Measurements from ENCODE around the gene ARL2. TPM values are rescaled to one million over a fixed set of nuclear protein-coding genes. Genes with fewer than 3 reads are reported as not detected.

ARL2 gene
- total RNA-seq, 1 donor from 2014 or later: 68.4 TPM

GRCh38 chr11:65059959-65060824 is 46.2 kb downstream of the ARL2 start:
- Mint-ChIP-seq H3K9me3 (ENCODE audit: unreplicated experiment) (no peaks in the 10 kb centered on the region), H3K4me1 (ENCODE audit: low read depth, unreplicated experiment) (peaks cover 2% of the 10 kb centered on the region), H3K4me3 (ENCODE audit: unreplicated experiment) (no peak overlapping the region), H3K27ac (ENCODE audit: unreplicated experiment) (no peak overlapping the region), H3K27me3 (ENCODE audit: unreplicated experiment) (peaks cover 7% of the 10 kb centered on the region), H3K36me3 (ENCODE audit: unreplicated experiment) (no peaks in the 10 kb centered on the region)
- no peak for DNase-seq
- no peak for TF ChIP-seq CTCF (IDR thresholded peaks at IDR 0.05; ENCODE audit: partially characterized antibody, unreplicated experiment)

DNA sequence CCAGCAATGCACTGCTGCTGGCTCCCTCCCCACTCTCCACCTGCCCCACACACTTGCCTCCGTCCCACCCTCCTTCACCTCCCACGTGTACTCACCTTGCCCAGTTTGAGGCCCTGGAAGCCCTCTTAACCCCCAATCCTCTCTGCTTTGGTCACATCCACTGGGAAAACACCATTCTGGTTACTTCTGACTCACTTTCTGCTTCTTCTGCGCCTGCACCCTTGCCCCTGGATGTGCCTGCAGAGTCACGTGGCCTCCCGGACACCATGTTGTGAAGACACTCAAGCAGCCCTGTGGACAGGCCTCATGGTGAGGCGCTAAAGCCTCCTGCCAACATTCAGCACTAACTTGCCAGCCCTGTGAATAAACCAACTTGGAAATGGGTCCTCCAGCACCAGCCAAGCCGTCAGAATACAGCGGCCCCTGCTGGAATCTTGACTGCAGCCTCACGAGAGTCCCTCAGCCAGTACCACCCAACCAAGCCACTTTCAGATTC is 47.0 kb downstream of the ARL2 start:
- no peak for TF ChIP-seq CTCF (IDR thresholded peaks at IDR 0.05; ENCODE audit: partially characterized antibody, unreplicated experiment)
- Mint-ChIP-seq H3K4me3 (ENCODE audit: unreplicated experiment) (no peak overlapping the region), H3K27me3 (ENCODE audit: unreplicated experiment) (peaks cover 5% of the 10 kb centered on the region), H3K4me1 (ENCODE audit: low read depth, unreplicated experiment) (peaks cover 2% of the 10 kb centered on the region), H3K27ac (ENCODE audit: unreplicated experiment) (no peak overlapping the region), H3K36me3 (ENCODE audit: unreplicated experiment) (no peaks in the 10 kb centered on the region), H3K9me3 (ENCODE audit: unreplicated experiment) (no peaks in the 10 kb centered on the region)
- DNase-seq: no peak

- peaks cover 1% of the 10 kb centered on the region for H3K9me3 Mint-ChIP-seq (ENCODE audit: unreplicated experiment)
- DNase-seq: no peak
- no peaks in the 10 kb centered on the region for H3K36me3 Mint-ChIP-seq (ENCODE audit: unreplicated experiment)
- peaks cover 7% of the 10 kb centered on the region for H3K4me1 Mint-ChIP-seq (ENCODE audit: low read depth, unreplicated experiment)
- H3K27me3 Mint-ChIP-seq (ENCODE audit: unreplicated experiment): peaks cover 5% of the 10 kb centered on the region
- no peak overlapping the region for H3K27ac Mint-ChIP-seq (ENCODE audit: unreplicated experiment)
- H3K4me3 Mint-ChIP-seq (ENCODE audit: unreplicated experiment): no peak overlapping the region
- TF ChIP-seq CTCF (IDR thresholded peaks at IDR 0.05; ENCODE audit: partially characterized antibody, unreplicated experiment): no peak
Measured at GRCh38 chr11:65063532-65063931, 49.6 kb downstream of the ARL2 start.

DNA sequence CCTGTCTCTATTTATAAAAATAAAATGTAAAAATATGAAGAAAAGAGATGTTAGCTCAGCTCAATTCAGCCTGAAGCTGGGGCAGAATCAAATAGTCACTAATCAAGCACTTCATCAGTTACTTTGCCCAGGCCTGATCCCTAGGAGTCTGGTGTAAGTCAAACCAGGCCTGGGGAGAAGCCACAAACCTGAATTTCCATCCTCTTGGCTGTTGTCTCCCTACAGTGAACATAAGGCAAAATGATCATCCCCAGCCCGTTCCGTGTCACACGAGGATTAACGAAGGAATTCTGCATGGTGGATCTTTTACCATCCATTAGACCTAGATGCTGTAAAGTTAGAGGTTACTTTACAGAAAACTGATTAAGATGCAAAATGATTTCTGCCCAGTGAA is 50.9 kb downstream of the ARL2 start:
- Mint-ChIP-seq H3K27ac (ENCODE audit: unreplicated experiment) (no peak overlapping the region), H3K27me3 (ENCODE audit: unreplicated experiment) (no peaks in the 10 kb centered on the region), H3K4me1 (ENCODE audit: low read depth, unreplicated experiment) (peaks cover 7% of the 10 kb centered on the region), H3K9me3 (ENCODE audit: unreplicated experiment) (peaks cover 1% of the 10 kb centered on the region), H3K36me3 (ENCODE audit: unreplicated experiment) (no peaks in the 10 kb centered on the region), H3K4me3 (ENCODE audit: unreplicated experiment) (no peak overlapping the region)
- no peak for DNase-seq
- TF ChIP-seq CTCF (IDR thresholded peaks at IDR 0.05; ENCODE audit: partially characterized antibody, unreplicated experiment): no peak

DNA sequence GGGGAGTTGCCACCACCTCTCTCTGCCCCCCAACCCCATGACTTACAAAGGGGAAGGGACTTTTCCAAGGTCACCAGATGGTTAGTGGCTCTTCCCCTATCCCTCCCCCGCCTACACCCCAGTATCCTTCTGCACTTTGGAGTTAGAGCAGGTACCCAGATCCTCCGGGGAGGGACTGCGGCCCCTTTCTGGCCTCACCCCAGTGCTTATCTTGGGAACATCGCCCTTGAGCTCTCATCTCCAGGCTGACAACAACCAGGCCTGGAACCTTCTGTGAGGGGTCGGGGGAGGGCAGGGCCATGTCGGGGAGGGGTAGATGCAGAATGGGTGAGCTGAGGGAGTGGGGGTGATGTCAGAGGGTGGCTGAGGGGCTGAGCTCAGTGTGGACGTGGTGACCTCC is 51.9 kb downstream of the ARL2 start:
- no peak for DNase-seq
- peaks cover 7% of the 10 kb centered on the region for H3K4me1 Mint-ChIP-seq (ENCODE audit: low read depth, unreplicated experiment)
- H3K27ac Mint-ChIP-seq (ENCODE audit: unreplicated experiment): no peak overlapping the region
- no peaks in the 10 kb centered on the region for H3K27me3 Mint-ChIP-seq (ENCODE audit: unreplicated experiment)
- no peak overlapping the region for H3K4me3 Mint-ChIP-seq (ENCODE audit: unreplicated experiment)
- TF ChIP-seq CTCF (IDR thresholded peaks at IDR 0.05; ENCODE audit: partially characterized antibody, unreplicated experiment): no peak
- peaks cover 1% of the 10 kb centered on the region for H3K9me3 Mint-ChIP-seq (ENCODE audit: unreplicated experiment)
- H3K36me3 Mint-ChIP-seq (ENCODE audit: unreplicated experiment): no peaks in the 10 kb centered on the region

All from glutamatergic neuron (in vitro differentiated cells).